BJ (cell line): ENCODE results near the gene ABCA7. TPM values are rescaled to one million over a fixed set of nuclear protein-coding genes. Genes with fewer than 3 reads are reported as not detected.

Experiments
- CTCF ChIA-PET: fragments of 350-600 bp; formaldehyde crosslinking; extraction: SDS; loops from one replicate; lab custom pipeline; 2021; ENCODE audit warnings: antibody characterized with exemption, inconsistent platforms; lab: Yijun Ruan, JAX
- POLR2A ChIA-PET: fragments of 300-600 bp; sonication (Branson Sonifier 250); formaldehyde crosslinking; extraction: SDS; loops from one replicate; lab custom pipeline; 2021; ENCODE audit warnings: antibody characterized with exemption; lab: Charles Lee
- DNase-seq: peaks from one replicate; pipeline ENCODE4 v3.0.0-alpha.2; 2011; ENCODE audit warnings: low read depth
- H3K27me3 ChIP-seq: 2 replicates; pipeline ENCODE4 v1.6.0; 2011; ENCODE audit warnings: low read length; ENCODE audit not compliant: control insufficient read depth, insufficient read depth
- H3K36me3 ChIP-seq: 2 replicates; pipeline ENCODE4 v1.5.1; 2011; ENCODE audit warnings: low read length; ENCODE audit not compliant: control insufficient read depth, insufficient read depth
- H3K4me3 ChIP-seq: 2 replicates; pipeline ENCODE4 v1.5.1; 2011; ENCODE audit warnings: low read depth, mild to moderate bottlenecking, control low read depth, low read length
- CTCF ChIP-seq: IDR thresholded peaks from 2 replicates; pipeline ENCODE4 v1.5.1; 2011; ENCODE audit warnings: low read depth, mild to moderate bottlenecking, control low read depth, inconsistent platforms, low read length, moderate library complexity; ENCODE audit not compliant: insufficient read depth
- polyA plus RNA-seq: library from polyadenylated mRNA; depleted of rRNA; stranded (reverse); fragments of >200 nt; gene quantifications from 2 replicates; pipeline ENCODE4 v1.2.3, GENCODE V29; 2011

ABCA7 gene
- polyA plus RNA-seq, 1 experiment = 1.9 TPM

DNA sequence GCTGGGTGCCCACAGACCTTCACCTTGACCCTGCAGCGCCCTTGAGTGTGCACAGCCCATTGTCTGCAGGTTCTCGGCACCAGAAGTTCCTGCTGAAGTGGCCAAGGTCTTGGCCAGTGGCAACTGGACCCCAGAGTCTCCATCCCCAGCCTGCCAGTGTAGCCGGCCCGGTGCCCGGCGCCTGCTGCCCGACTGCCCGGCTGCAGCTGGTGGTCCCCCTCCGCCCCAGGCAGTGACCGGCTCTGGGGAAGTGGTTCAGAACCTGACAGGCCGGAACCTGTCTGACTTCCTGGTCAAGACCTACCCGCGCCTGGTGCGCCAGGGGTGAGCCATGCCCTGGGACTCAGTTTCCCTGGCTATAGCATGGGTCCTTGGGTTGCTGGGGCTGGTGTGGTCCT lies 15.1 kb downstream of the ABCA7 start:
- CTCF ChIA-PET = no interaction called here
- Histone ChIP-seq H3K27me3 (no peaks in the 10 kb centered on the region), H3K4me3 (no peak overlapping the region), H3K36me3 (no peaks in the 10 kb centered on the region)
- POLR2A ChIA-PET = no interaction called here
- no peak for DNase-seq
- no peak for TF ChIP-seq CTCF

DNA sequence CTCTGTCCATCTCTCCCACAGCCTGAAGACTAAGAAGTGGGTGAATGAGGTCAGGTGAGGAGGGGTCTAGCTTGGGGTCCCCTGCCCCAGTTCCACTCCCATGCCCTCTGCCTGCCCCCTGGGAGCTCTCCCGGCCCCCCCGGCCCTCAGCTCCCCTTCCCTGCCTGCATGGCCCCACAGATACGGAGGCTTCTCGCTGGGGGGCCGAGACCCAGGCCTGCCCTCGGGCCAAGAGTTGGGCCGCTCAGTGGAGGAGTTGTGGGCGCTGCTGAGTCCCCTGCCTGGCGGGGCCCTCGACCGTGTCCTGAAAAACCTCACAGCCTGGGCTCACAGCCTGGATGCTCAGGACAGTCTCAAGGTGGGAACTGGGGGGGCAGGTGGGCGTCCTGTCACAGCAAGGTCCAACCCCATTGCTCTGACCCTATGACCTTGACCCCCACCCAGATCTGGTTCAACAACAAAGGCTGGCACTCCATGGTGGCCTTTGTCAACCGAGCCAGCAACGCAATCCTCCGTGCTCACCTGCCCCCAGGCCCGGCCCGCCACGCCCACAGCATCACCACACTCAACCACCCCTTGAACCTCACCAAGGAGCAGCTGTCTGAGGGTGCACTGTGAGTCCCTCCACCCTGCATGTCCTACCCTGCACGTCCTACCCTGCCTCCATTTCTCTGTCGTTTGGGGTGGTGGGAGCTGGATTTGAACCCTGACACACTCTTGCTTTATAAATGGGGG lies 16.1 kb downstream of the ABCA7 start:
- POLR2A ChIA-PET = no interaction called here
- no peak for DNase-seq
- Histone ChIP-seq H3K27me3 (no peaks in the 10 kb centered on the region), H3K4me3 (no peak overlapping the region), H3K36me3 (no peaks in the 10 kb centered on the region)
- CTCF ChIA-PET = no interaction called here
- no peak for TF ChIP-seq CTCF

DNA sequence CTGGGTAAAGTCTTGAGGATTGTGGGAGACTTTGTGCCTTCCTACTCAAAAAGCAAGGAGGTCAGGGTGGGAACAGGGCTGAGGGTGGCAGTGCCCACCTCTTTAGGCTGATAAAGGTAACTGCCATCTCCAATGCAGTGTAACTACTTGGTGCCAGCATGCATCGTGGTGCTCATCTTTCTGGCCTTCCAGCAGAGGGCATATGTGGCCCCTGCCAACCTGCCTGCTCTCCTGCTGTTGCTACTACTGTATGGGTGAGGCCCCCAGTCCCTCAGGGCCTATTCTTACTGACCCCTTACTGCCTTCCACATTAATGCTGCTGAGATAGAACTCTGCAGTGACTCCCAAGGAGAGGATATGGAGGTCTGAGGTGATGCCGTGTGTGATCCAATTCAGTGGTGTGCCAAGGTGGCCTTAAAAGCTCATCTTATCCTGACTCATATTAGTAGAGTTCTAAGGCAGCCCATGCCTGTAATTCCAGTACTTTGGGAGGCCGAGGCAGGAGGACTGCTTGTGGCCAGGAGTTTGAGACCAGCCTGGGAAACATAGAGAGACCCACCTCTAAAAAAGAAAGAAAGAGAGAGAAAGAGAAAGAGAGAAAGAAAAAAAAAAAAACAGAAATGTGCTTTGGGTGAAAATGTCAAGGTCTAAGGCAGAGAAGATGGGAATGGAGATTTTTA lies 17.4 kb downstream of the ABCA7 start:
- no peak for TF ChIP-seq CTCF
- no peak overlapping the region for H3K4me3 ChIP-seq
- H3K36me3 ChIP-seq = no peaks in the 10 kb centered on the region
- POLR2A ChIA-PET = no interaction called here
- CTCF ChIA-PET = no interaction called here
- H3K27me3 ChIP-seq = no peaks in the 10 kb centered on the region
- no peak for DNase-seq

- ChIA-PET CTCF (no interaction called here), POLR2A (no interaction called here)
- DNase-seq = no peak
- no peak for TF ChIP-seq CTCF
- H3K4me3 ChIP-seq = no peak overlapping the region
- no peaks in the 10 kb centered on the region for H3K27me3 ChIP-seq
- no peaks in the 10 kb centered on the region for H3K36me3 ChIP-seq
Observed at GRCh38 chr19:1058112-1058511, 18.2 kb downstream of the ABCA7 start.

GRCh38 chr19:1060689-1061088 lies 20.8 kb downstream of the ABCA7 start:
- TF ChIP-seq CTCF = no peak
- DNase-seq = no peak
- CTCF ChIA-PET = no interaction called here
- Histone ChIP-seq H3K36me3 (no peaks in the 10 kb centered on the region), H3K27me3 (no peaks in the 10 kb centered on the region), H3K4me3 (no peak overlapping the region)
- POLR2A ChIA-PET = no interaction called here
